IMR-90 (cell line): ENCODE data around the gene DCAF15. TPM values are rescaled to one million over a fixed set of nuclear protein-coding genes. Genes with fewer than 3 reads are reported as not detected.

Source experiments
- ATAC-seq: fragments of 200-7000 bp; cut with Tn5 transposase; 2 replicates; pipeline ENCODE4 v1.9.1; 2020; ENCODE audit warnings: low read depth, mild to moderate bottlenecking, moderate library complexity
- BruUV-seq: library from RNA; stranded (reverse); fragments of 400-500 nt; replicated peaks from 2 replicates; lab custom pipeline; 2021; lab: Mats Ljungman, UMichigan
- CTCF ChIA-PET: fragments of 300-600 bp; formaldehyde crosslinking; extraction: SDS; loops from one replicate; lab custom pipeline; 2021; ENCODE audit warnings: antibody characterized with exemption; lab: Yijun Ruan, JAX
- POLR2A ChIA-PET: fragments of 300-600 bp; sonication (Branson Sonifier 250); formaldehyde crosslinking; loops from one replicate; lab custom pipeline; 2022; ENCODE audit warnings: antibody characterized with exemption; ENCODE audit not compliant: unreplicated experiment; lab: Charles Lee
- DNase-seq: peaks from one replicate; pipeline ENCODE4 v3.0.0; 2013
- H2AFZ ChIP-seq: replicated peaks from 2 replicates; pipeline ENCODE3; 2013; ENCODE audit warnings: low read length, mild to moderate bottlenecking; ENCODE audit not compliant: poor library complexity
- H2AK5ac ChIP-seq: 2 replicates; pipeline ENCODE4 v1.6.1; 2013; ENCODE audit warnings: low read depth, low read length, inconsistent platforms
- H2AK9ac ChIP-seq: replicated peaks from 2 replicates; pipeline ENCODE3; 2013; ENCODE audit warnings: mild to moderate bottlenecking, low read depth, low read length, moderate library complexity; ENCODE audit not compliant: poor library complexity
- H2BK120ac ChIP-seq: 2 replicates; pipeline ENCODE4 v1.6.1; 2013; ENCODE audit warnings: low read depth, low read length, inconsistent platforms
- H2BK15ac ChIP-seq: 3 replicates; pipeline ENCODE4 v1.6.1; 2013; ENCODE audit warnings: low read depth, low read length, inconsistent platforms
- H2BK20ac ChIP-seq: 2 replicates; pipeline ENCODE4 v1.6.1; 2013; ENCODE audit warnings: low read depth, mild to moderate bottlenecking, inconsistent platforms, low read length, moderate library complexity
- H2BK5ac ChIP-seq: 2 replicates; pipeline ENCODE4 v1.6.1; 2013; ENCODE audit warnings: mild to moderate bottlenecking, low read depth, low read length, inconsistent platforms; ENCODE audit not compliant: poor library complexity, severe bottlenecking
- H3K14ac ChIP-seq: replicated peaks from 2 replicates; pipeline ENCODE4 v1.6.1; 2013; ENCODE audit warnings: low read depth, low read length, inconsistent platforms
- H3K18ac ChIP-seq: 2 replicates; pipeline ENCODE4 v1.6.1; 2013; ENCODE audit warnings: low read depth, low read length, control low read depth
- H3K23ac ChIP-seq: 2 replicates; pipeline ENCODE4 v1.6.1; 2013; ENCODE audit warnings: low read depth, low read length, inconsistent platforms
- H3K27ac ChIP-seq: 2 replicates; pipeline ENCODE4 v1.5.1; 2013; ENCODE audit warnings: mild to moderate bottlenecking, control low read depth, low read length; ENCODE audit not compliant: insufficient read depth
- H3K27me3 ChIP-seq: 2 replicates; pipeline ENCODE4 v1.6.1; 2013; ENCODE audit warnings: low read length; ENCODE audit not compliant: control insufficient read depth, insufficient read depth
- H3K36me3 ChIP-seq: 2 replicates; pipeline ENCODE4 v1.6.1; 2013; ENCODE audit warnings: low read length, mixed read lengths; ENCODE audit not compliant: control insufficient read depth, insufficient read depth
- H3K4ac ChIP-seq: 2 replicates; pipeline ENCODE4 v1.6.1; 2013; ENCODE audit warnings: low read depth, low read length, inconsistent platforms
- H3K4me1 ChIP-seq: 2 replicates; pipeline ENCODE4 v1.6.1; 2013; ENCODE audit warnings: low read length, mixed read lengths; ENCODE audit not compliant: control insufficient read depth, insufficient read depth
- H3K4me2 ChIP-seq: 2 replicates; pipeline ENCODE4 v1.6.1; 2013; ENCODE audit warnings: low read depth, mild to moderate bottlenecking, control low read depth, low read length, moderate library complexity
- H3K4me3 ChIP-seq: 2 replicates; pipeline ENCODE4 v1.5.1; 2013; ENCODE audit warnings: low read depth, mild to moderate bottlenecking, control low read depth, low read length, moderate library complexity; ENCODE audit not compliant: insufficient read depth
- H3K56ac ChIP-seq: 2 replicates; pipeline ENCODE4 v1.6.1; 2013; ENCODE audit warnings: low read length, inconsistent platforms; ENCODE audit not compliant: insufficient read depth; ENCODE audit errors: extremely low read depth
- H3K79me1 ChIP-seq, 2 experiments: 2 replicates each; pipeline ENCODE4 v1.6.1; 2013; ENCODE audit warnings: low read length in 2 of 2, inconsistent platforms in 1 of 2, low read depth in 1 of 2
- H3K9ac ChIP-seq: 2 replicates; pipeline ENCODE4 v1.6.1; 2013; ENCODE audit warnings: low read depth, low read length, control low read depth
- H3K9me1 ChIP-seq: 2 replicates; pipeline ENCODE4 v1.6.1; 2013; ENCODE audit warnings: low read length, inconsistent platforms; ENCODE audit not compliant: insufficient read depth
- H3K9me3 ChIP-seq: 2 replicates; pipeline ENCODE4 v1.6.1; 2013; ENCODE audit warnings: low read length; ENCODE audit not compliant: control insufficient read depth, insufficient read depth
- H4K20me1 ChIP-seq: 2 replicates; pipeline ENCODE4 v1.6.1; 2013; ENCODE audit warnings: low read length, inconsistent platforms; ENCODE audit not compliant: insufficient read depth
- H4K5ac ChIP-seq: 2 replicates; pipeline ENCODE4 v1.6.1; 2013; ENCODE audit warnings: mild to moderate bottlenecking, low read depth, low read length, control low read depth
- H4K8ac ChIP-seq, 2 experiments: 2 replicates each; pipeline ENCODE4 v1.6.1; 2013; ENCODE audit warnings: low read depth in 2 of 2, low read length in 2 of 2, control low read depth in 1 of 2, inconsistent platforms in 1 of 2
- H4K91ac ChIP-seq: 2 replicates; pipeline ENCODE4 v1.6.1; 2013; ENCODE audit warnings: low read depth, low read length, inconsistent platforms; ENCODE audit not compliant: insufficient read depth
- BHLHE40 ChIP-seq: fragments of 150-350 bp; IDR thresholded peaks from 2 replicates; pipeline ENCODE4 v1.6.1; 2016; ENCODE audit warnings: mild to moderate bottlenecking, low read depth, low read length
- CEBPB ChIP-seq: IDR thresholded peaks from 2 replicates; pipeline ENCODE4 v1.6.1; 2012; ENCODE audit warnings: low read depth, low read length, improper control_type of control experiment
- NFE2L2 ChIP-seq: fragments of 150-350 bp; IDR thresholded peaks from 2 replicates; pipeline ENCODE4 v1.6.1; 2016; ENCODE audit warnings: low read depth, mild to moderate bottlenecking, low read length
- POLR2A ChIP-seq: IDR thresholded peaks from 2 replicates; pipeline ENCODE4 v1.6.1; 2012; ENCODE audit warnings: mild to moderate bottlenecking, low read depth, low read length
- RAD21 ChIP-seq: IDR thresholded peaks from 2 replicates; pipeline ENCODE4 v1.6.1; 2012; ENCODE audit warnings: low read length, improper control_type of control experiment
- RCOR1 ChIP-seq: IDR thresholded peaks from 2 replicates; pipeline ENCODE4 v1.6.1; 2012; ENCODE audit warnings: mild to moderate bottlenecking, low read length, improper control_type of control experiment; ENCODE audit not compliant: insufficient replicate concordance
- USF2 ChIP-seq: fragments of 150-350 bp; IDR thresholded peaks from 2 replicates; pipeline ENCODE4 v1.6.1; 2017; ENCODE audit warnings: mild to moderate bottlenecking, antibody characterized with exemption, low read length, low read depth
- WGBS, 2 experiments: methylation state at CpG; one replicate each; pipeline versions ENCODE4 v1.1.5 to v1.1.7; 2013; ENCODE audit warnings: missing lambda C conversion rate in 2 of 2; ENCODE audit not compliant: insufficient read length in 1 of 2; ENCODE audit errors: extremely low coverage in 2 of 2; 5-methylcytosine and 5-hydroxymethylcytosine counted together
- dilution Hi-C: fragments of 300-500 bp; cut with HindIII; formaldehyde crosslinking; loops from one replicate; pipeline ENCODE4 v1.14.3; 2018; ENCODE audit warnings: low sequenced_read_pairs; ENCODE audit not compliant: unreplicated experiment
- in situ Hi-C: fragments of 300-500 bp; cut with MboI; formaldehyde crosslinking; loops from 3 replicates; pipeline ENCODE4 v1.14.3; 2019; ENCODE audit warnings: low sequenced_read_pairs, inconsistent platforms, mixed read lengths
- intact Hi-C: fragments of 100-400 bp; cut with micrococcal nuclease; formaldehyde crosslinking; loops from 2 replicates; pipeline ENCODE4 v1.10.0; 2022
- polyA plus RNA-seq, 3 experiments: library from polyadenylated mRNA; depleted of rRNA; stranded (reverse); fragments of >200 nt; gene quantifications; 2 replicates each; pipeline ENCODE4 v1.2.3, GENCODE V29; 2012; ENCODE audit warnings: low replicate concordance in 1 of 3
- total RNA-seq: library from RNA; depleted of rRNA; stranded (reverse); fragments of >200 nt; gene quantifications from 2 replicates; pipeline ENCODE4 v1.2.3, GENCODE V29; 2012

DCAF15 gene
- total and polyA plus RNA-seq, 2 of the 4 experiments (the other 2 are of a cell fraction): 6.8 to 31.0 TPM

GRCh38 chr19:13920524-13920923, 31.8 kb upstream of the DCAF15 start:
- peaks cover 48% of the 10 kb centered on the region for H3K36me3 ChIP-seq
- H2AK9ac ChIP-seq: no peak overlapping the region
- no peaks in the 10 kb centered on the region for H4K20me1 ChIP-seq
- no peak overlapping the region for H3K18ac ChIP-seq
- no peak overlapping the region for H3K14ac ChIP-seq
- no peak overlapping the region for H2AFZ ChIP-seq
- H3K56ac ChIP-seq: no peak overlapping the region
- peaks cover 2% of the 10 kb centered on the region; the same call in 1 of the 2 replicates for H3K4me1 ChIP-seq
- H2BK15ac ChIP-seq: no peak overlapping the region
- DNase-seq: no peak
- H3K4me3 ChIP-seq: no peak overlapping the region
- H3K9ac ChIP-seq: no peak overlapping the region
- no peak overlapping the region for H4K5ac ChIP-seq
- H3K4ac ChIP-seq: no peak overlapping the region
- POLR2A ChIA-PET: no interaction called here
- no TSS peak for BruUV-seq
- 93% methylated on average over 7 of the region's 11 CpGs; no CpG with 5 or more reads in 1 of the 2 experiments for WGBS, 2 experiments
- H3K9me3 ChIP-seq: peaks cover 4% of the 10 kb centered on the region
- H3K79me1 ChIP-seq: no peaks in the 10 kb centered on the region
- no peak overlapping the region for H3K23ac ChIP-seq
- H3K27ac ChIP-seq: no peak overlapping the region
- dilution Hi-C loops: no loop called here
- in situ Hi-C loops: no loop called here
- no peak overlapping the region for H4K8ac ChIP-seq
- no peaks in the 10 kb centered on the region for H3K27me3 ChIP-seq
- no peak overlapping the region for H3K4me2 ChIP-seq
- H2AK5ac ChIP-seq: no peak overlapping the region
- H2BK120ac ChIP-seq: no peak overlapping the region
- CTCF ChIA-PET: no interaction called here
- H2BK20ac ChIP-seq: no peak overlapping the region
- TF ChIP-seq RCOR1 (no peak), USF2 (no peak), BHLHE40 (no peak), CEBPB (no peak), POLR2A (no peak), RAD21 (no peak), NFE2L2 (no peak)
- ATAC-seq: no peak
- H4K91ac ChIP-seq: no peak overlapping the region
- no peaks in the 10 kb centered on the region for H3K9me1 ChIP-seq
- intact Hi-C loops: no loop called here
- no peak overlapping the region for H2BK5ac ChIP-seq
